Large intestine (tissue), 3 donors: ENCODE results near the gene MYL5. TPM values are rescaled to one million over a fixed set of nuclear protein-coding genes. Genes with fewer than 3 reads are reported as not detected.
"Not testable (repeated sequence)": the region's sequence is repeated elsewhere in the genome, so short reads cannot be mapped to it uniquely, and the experiment has no call there.

Experiments
- DNase-seq, 2 donors: peaks; one replicate each; pipeline versions ENCODE4 v3.0.0 to v3.0.0-alpha.2; 2013
- H3K27ac ChIP-seq: one replicate; pipeline ENCODE4 v1.5.1; 2013; ENCODE audit warnings: low read length
- H3K27me3 ChIP-seq: 2 replicates; pipeline ENCODE4 v1.6.1; 2013; ENCODE audit warnings: low read length; ENCODE audit not compliant: control insufficient read depth, insufficient read depth
- H3K36me3 ChIP-seq: 2 replicates; pipeline ENCODE4 v1.6.1; 2013; ENCODE audit warnings: low read length; ENCODE audit not compliant: control insufficient read depth, insufficient read depth
- H3K4me1 ChIP-seq: one replicate; pipeline ENCODE4 v1.6.1; 2013; ENCODE audit warnings: low read length; ENCODE audit not compliant: control insufficient read depth, insufficient read depth
- H3K4me3 ChIP-seq: one replicate; pipeline ENCODE4 v1.5.1; 2013; ENCODE audit warnings: low read length
- H3K9me3 ChIP-seq: one replicate; pipeline ENCODE4 v1.6.1; 2013; ENCODE audit warnings: mild to moderate bottlenecking, low read depth, low read length, moderate library complexity; ENCODE audit not compliant: control insufficient read depth
- WGBS: methylation state at CpG from one replicate; pipeline ENCODE4 v1.1.5; 2013; ENCODE audit warnings: low lambda C conversion rate; ENCODE audit not compliant: insufficient coverage; 5-methylcytosine and 5-hydroxymethylcytosine counted together
- polyA plus RNA-seq: library from polyadenylated mRNA; unstranded; fragments of 120-200 nt; gene quantifications from one replicate; pipeline ENCODE4 v1.2.1, GENCODE V29; 2013

MYL5 gene
- polyA plus RNA-seq, 1 donor: 56.4 TPM

DNA sequence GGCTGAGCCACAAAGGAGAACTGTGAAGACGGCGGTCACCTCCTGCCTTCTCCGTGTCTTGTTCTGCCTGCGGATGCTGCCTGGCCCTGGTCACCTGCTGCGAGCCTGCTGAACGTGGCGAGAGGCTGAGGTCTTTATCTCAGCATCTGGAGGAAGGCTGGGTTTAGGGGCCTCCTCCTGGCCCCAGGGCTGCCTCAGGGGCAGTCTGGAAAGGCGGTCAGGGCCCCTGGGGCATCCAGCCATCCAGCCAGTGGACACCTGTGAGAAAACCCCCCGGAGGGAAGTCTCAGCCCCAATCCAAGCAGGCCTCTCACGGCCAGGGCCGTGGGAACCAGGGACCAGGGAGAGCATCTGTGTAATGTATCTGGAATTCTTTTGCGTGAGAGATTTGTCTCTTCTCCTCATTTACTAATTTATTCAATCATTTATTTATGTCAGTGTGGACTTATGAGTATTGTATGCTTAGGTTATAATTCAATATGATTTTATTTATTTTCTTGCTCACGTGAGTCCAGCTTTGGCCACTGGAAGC lies 37.6 kb upstream of the MYL5 start:
- Histone ChIP-seq H3K27ac (no peak overlapping the region), H3K9me3 (no peaks in the 10 kb centered on the region), H3K4me1 (no peaks in the 10 kb centered on the region), H3K4me3 (no peak overlapping the region), H3K27me3 (peaks cover 3% of the 10 kb centered on the region), H3K36me3 (no peaks in the 10 kb centered on the region)
- DNase-seq: no peak
- no CpG with 5 or more reads among the region's 13 CpGs for WGBS

DNA sequence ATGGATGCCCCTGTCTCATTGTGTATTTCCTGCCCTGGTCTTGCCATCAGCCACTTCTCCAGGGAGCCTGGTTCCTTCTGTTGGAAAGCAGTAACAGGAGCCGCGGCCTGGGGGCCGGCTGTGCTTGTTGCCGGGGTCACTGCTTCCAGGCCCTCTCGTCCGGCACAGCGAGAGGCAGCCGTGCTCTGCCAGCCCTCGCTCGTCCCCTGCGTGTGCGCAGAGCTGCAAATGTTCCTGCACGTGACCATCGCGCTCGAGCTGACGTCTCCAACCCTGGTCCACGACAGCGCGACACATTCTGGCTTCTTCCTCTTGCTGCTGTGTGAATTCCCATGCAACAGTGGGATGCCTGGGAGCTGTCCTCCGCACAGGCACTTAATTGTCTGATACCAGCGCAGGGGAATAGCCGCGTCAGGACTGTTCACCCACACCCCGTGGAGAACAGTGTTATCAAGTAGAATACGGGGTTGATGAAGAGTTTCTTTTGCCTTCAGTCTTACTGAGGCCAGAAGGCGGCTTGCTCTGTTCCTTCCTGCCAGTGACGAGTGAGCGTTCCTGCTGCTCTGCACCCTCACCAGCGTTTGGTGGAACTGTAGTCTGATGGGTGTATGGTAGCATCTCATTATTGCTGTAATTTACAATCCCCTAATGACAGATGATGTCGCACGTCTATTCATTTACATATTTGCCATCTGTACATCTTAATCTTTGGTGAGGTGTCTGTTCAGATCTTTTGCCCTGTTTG lies 36.6 kb upstream of the MYL5 start:
- no peak for DNase-seq

DNA sequence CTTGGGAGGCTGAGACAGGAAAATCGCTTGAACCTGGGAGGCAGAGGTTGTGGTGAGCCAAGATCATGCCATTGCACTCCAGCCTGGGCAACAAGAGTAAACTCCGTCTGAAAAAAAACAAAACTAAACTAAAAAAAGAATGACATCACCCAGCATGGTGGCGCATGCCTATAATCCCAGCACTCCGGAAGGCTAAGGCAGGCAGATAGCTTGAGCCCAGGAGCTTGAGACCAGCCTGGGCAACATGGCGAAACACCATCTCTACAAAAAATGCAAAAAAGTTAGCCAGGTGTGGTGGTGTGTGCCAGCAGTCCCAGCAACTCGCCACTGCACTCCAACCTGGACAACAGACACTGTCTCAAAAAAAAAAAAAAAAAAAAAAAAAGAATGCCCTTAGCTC lies 32.0 kb upstream of the MYL5 start:
- WGBS: 80% methylated on average over 1 of the region's 6 CpGs

More for the DNA sequence above, 36.6 kb upstream of the MYL5 start:
- no peaks in the 10 kb centered on the region for H3K4me1 ChIP-seq
- no peaks in the 10 kb centered on the region for H3K9me3 ChIP-seq
- H3K4me3 ChIP-seq: no peak overlapping the region
- H3K27ac ChIP-seq: no peak overlapping the region
- H3K27me3 ChIP-seq: peaks cover 3% of the 10 kb centered on the region
- H3K36me3 ChIP-seq: no peaks in the 10 kb centered on the region
- no CpG with 5 or more reads among the region's 32 CpGs for WGBS

DNA sequence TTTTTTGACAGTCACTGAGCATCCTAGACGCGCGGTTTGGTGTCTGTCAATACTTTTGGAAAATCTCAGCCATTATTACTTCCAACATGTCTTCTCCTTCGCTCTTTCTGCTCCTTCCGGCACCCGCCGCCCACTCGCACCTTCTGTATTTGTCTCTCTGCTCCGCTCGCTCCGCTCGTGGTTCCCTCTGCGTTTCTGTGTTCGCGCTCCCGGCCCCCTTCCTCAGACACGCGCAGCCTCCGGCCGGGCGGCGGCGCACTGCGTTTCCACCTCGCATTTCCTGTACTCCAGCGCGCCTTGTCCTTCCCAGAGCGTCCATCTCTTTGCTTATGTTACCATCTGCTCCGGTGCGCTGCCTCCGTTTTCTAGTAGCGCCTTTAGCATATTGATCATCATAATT lies 27.9 kb upstream of the MYL5 start:
- no peak for DNase-seq
- no peak overlapping the region for H3K4me3 ChIP-seq
- H3K36me3 ChIP-seq: no peaks in the 10 kb centered on the region
- peaks cover 6% of the 10 kb centered on the region for H3K9me3 ChIP-seq
- WGBS: 73% methylated on average over 15 of the region's 32 CpGs
- no peaks in the 10 kb centered on the region for H3K4me1 ChIP-seq
- H3K27me3 ChIP-seq: peaks cover 39% of the 10 kb centered on the region
- no peak overlapping the region for H3K27ac ChIP-seq

More for the DNA sequence above, 32.0 kb upstream of the MYL5 start:
- H3K4me3 ChIP-seq, H3K4me1 ChIP-seq, H3K36me3 ChIP-seq, H3K27me3 ChIP-seq, H3K27ac ChIP-seq, H3K9me3 ChIP-seq, DNase-seq: not testable (repeated sequence)

DNA sequence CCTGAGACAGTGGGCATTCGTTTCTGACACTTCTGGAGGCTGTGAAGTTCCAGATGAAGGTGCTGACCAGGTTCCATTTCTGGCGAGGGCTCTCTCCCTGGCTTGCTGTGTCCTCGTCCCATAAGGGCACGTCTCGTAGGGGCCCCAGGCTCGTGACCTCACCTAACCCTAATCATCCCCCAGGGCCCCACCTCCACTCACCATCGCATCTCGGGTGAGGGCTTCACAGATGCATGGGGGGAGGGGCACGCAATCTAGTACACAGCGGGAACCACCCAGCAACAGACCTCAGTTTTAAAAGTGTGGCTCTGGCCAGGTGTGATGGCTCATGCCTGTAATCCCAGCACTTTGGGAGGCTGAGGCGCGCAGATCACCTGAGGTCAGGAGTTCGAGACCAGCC lies 26.9 kb upstream of the MYL5 start:
- Histone ChIP-seq H3K36me3 (no peaks in the 10 kb centered on the region), H3K27me3 (peaks cover 47% of the 10 kb centered on the region), H3K4me1 (no peaks in the 10 kb centered on the region), H3K27ac (no peak overlapping the region), H3K4me3 (no peak overlapping the region), H3K9me3 (peaks cover 9% of the 10 kb centered on the region)
- DNase-seq: no peak
- no CpG with 5 or more reads among the region's 13 CpGs for WGBS

DNA sequence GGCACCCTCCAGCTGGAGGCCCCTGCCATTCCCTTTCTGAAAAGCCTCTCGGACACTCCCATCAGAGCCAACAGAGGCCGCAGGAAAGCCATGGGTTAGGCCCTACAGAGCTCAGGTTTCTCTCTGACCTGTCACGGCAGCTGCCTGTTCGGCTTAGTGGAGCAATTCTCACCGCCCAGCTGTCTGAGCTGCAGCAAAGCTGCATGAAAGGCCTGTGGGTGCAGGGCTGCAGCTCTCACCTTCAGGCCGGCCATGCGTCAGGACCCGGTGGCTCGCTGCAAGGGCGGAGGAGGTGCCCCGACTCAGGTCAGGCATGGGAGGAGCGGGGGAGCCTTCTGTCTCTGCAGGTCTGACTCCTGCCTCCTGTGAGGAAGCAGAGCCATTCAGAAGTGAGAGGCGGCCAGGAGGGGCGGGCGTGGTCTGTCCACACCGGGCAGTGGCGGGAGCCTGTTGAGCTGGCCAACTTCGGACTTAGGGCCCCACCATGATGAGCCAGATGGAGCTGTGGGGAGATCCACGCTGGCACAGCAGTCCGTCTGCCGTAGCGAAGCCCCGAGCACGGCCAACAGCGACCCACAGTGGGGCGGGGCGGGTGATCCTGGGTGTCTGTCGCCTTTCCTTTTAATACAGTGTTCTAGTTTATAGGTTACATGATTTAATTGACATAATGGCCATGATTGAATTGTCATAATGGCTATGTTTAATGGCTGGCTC lies 25.6 kb upstream of the MYL5 start:
- no peak overlapping the region for H3K27ac ChIP-seq
- DNase-seq: no peak
- H3K36me3 ChIP-seq: no peaks in the 10 kb centered on the region
- H3K4me1 ChIP-seq: no peaks in the 10 kb centered on the region
- H3K9me3 ChIP-seq: peaks cover 9% of the 10 kb centered on the region
- no CpG with 5 or more reads among the region's 28 CpGs for whole genome bisulfite sequencing
- H3K4me3 ChIP-seq: no peak overlapping the region
- H3K27me3 ChIP-seq: peaks cover 56% of the 10 kb centered on the region

DNA sequence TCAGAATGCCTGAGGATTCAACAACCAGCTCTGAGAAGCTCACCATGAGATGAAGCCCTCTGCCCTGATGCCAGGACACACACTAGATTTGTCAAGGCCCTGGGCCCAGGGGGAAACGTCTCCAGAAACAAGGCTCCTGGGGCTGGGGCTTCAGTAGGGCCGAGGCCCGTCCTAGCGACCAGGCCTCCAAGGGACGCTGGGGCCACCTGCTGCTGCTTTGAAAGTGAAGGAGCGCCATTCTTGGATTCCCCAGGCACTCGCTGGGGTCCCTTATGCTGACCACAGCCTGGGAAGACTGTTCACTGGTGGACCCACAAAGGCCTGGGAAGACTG lies 25.1 kb upstream of the MYL5 start:
- no peak for DNase-seq
- H3K27me3 ChIP-seq: peaks cover 56% of the 10 kb centered on the region
- no CpG with 5 or more reads among the region's 7 CpGs for WGBS
- H3K36me3 ChIP-seq: no peaks in the 10 kb centered on the region
- H3K4me3 ChIP-seq: no peak overlapping the region
- peaks cover 9% of the 10 kb centered on the region for H3K9me3 ChIP-seq
- H3K4me1 ChIP-seq: no peaks in the 10 kb centered on the region
- H3K27ac ChIP-seq: no peak overlapping the region

DNA sequence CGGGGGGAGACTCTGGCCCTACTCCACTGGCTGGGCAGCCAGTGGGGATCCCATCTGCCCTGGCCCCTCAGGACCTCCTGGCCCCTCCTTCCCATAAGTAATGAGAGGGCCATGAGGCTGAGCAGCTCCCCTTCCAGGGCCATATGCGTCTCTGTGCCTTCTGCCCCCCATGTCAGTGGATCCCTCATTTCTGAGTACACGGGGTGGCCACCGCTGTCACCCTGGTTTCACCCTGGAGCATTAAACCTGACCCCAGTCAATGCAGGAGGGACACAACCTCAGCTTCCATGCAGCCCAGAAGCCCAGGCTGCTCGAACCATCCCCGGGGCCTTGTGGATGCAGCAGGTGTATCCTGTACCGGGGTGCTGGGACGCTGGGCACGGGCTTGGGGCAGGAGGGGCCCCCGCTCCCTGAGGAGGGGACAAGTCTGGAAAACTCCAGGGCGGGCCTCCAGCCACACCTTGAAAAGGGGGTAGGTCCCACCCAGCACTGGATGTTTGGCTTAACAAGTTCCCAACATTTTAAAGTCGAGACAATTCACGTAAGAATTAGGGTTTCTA lies 24.5 kb upstream of the MYL5 start:
- Histone ChIP-seq H3K9me3 (peaks cover 9% of the 10 kb centered on the region), H3K4me3 (no peak overlapping the region), H3K36me3 (no peaks in the 10 kb centered on the region), H3K27ac (no peak overlapping the region), H3K4me1 (no peaks in the 10 kb centered on the region), H3K27me3 (peaks cover 57% of the 10 kb centered on the region)
- no CpG with 5 or more reads among the region's 13 CpGs for WGBS
- no peak for DNase-seq

DNA sequence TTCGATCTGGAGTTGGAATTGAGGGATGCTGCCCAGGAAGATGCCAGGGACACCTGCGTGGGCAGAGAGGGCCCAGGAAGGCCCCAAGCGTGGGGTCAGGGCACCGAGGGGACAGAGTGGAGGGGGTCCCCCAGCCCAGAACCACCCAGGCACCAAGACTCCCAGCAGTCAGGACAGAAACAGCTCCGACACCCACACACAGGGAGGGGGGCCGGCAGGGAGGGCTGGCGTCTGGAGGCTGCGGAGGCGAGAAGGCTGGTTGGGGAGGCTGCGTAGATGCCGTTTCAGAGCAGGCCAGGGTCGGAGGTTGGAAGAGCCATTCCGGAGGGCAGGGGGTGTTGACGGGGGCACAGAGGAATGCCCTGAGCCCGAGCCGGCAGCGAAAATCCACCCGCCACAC lies 23.9 kb upstream of the MYL5 start:
- Histone ChIP-seq H3K36me3 (no peaks in the 10 kb centered on the region), H3K4me3 (no peak overlapping the region), H3K9me3 (peaks cover 9% of the 10 kb centered on the region), H3K27me3 (peaks cover 61% of the 10 kb centered on the region), H3K27ac (no peak overlapping the region), H3K4me1 (no peaks in the 10 kb centered on the region)
- no peak for DNase-seq
- 90% methylated on average over 2 of the region's 18 CpGs for WGBS

DNA sequence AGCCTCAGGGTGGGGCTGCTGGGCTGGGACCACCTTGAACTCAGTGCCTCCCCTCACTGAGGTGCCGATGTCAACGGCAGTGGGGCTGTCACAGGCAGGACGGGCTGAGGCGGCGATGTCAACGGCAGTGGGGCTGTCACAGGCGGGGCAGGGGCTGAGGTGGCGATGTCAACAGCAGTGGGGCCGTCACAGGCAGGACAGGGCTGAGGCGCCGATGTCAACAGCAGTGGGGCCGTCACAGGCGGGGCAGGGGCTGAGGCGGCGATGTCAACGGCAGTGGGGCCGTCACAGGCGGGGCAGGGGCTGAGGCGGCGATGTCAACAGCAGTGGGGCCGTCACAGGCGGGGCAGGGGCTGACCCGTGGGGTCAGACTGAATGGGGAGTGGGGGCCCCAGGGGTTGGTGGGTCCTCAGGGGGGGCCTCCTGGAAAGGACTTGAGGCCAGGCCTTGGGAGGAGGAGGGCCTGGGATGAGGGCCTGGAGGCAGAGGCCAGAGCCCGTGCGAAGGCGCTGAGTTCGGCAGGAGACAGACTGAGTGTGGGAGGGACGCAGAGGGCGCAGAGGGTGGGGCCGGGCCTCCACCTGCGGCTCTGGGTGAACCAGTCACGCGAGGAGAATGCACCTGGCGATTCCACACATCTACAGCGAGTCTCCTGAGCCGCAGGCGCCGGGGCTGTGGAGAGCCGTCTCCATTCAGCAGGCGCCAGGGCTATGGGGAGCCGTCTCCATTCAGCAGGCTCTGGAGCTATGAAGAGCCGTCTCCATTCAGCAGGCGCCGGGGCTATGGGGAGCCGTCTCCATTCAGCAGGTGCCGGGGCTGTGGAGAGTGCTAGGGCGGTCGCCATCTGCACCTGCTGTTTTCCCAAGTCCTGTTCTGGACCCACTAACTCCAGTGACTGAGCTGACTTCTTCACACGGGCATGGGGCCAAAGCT lies 23.1 kb upstream of the MYL5 start:
- Histone ChIP-seq H3K27me3 (peaks cover 66% of the 10 kb centered on the region), H3K4me1 (no peaks in the 10 kb centered on the region), H3K27ac (no peak overlapping the region), H3K9me3 (peaks cover 9% of the 10 kb centered on the region), H3K36me3 (no peaks in the 10 kb centered on the region), H3K4me3 (no peak overlapping the region)
- no peak for DNase-seq
- no CpG with 5 or more reads among the region's 49 CpGs for WGBS
